SK-N-SH (cell line): Measurements from ENCODE around the gene AHDC1.

Experiments
- CHD2 ChIP-seq: fragments of 150-350 bp; IDR thresholded peaks from 2 replicates; pipeline ENCODE4 v1.6.1; 2018; ENCODE audit warnings: low read length; ENCODE audit not compliant: partially characterized antibody
- EZH2phosphoT487 ChIP-seq: fragments of 200-600 bp; sonication (generic); IDR thresholded peaks from 2 replicates; pipeline ENCODE4 v1.6.1; 2017; ENCODE audit warnings: low read depth, mixed run types, mild to moderate bottlenecking, antibody characterized with exemption, moderate library complexity, borderline replicate concordance
- FOXJ3 ChIP-seq: sonication (generic); formaldehyde crosslinking; IDR thresholded peaks from 2 replicates; pipeline ENCODE4 v1.5.1; 2020; ENCODE audit warnings: mild to moderate bottlenecking, missing genetic modification reagents
- MAX ChIP-seq: IDR thresholded peaks from 2 replicates; pipeline ENCODE4 v1.4.0; 2012; ENCODE audit warnings: low read depth
- MEF2A ChIP-seq: IDR thresholded peaks from 2 replicates; pipeline ENCODE4 v1.4.0; 2012; ENCODE audit warnings: low read depth, borderline replicate concordance
- RCOR1 ChIP-seq: fragments of 150-350 bp; IDR thresholded peaks from 2 replicates; pipeline ENCODE4 v1.6.1; 2017; ENCODE audit warnings: antibody characterized with exemption, low read length
- RXRA ChIP-seq: IDR thresholded peaks from 2 replicates; pipeline ENCODE4 v1.4.0; 2012; ENCODE audit warnings: low read depth, mild to moderate bottlenecking, borderline replicate concordance
- SMC3 ChIP-seq: IDR thresholded peaks from 2 replicates; pipeline ENCODE4 v1.6.1; 2012; ENCODE audit warnings: low read depth, low read length, improper control_type of control experiment
- TAF1 ChIP-seq: IDR thresholded peaks from 2 replicates; pipeline ENCODE4 v1.6.1; 2012; ENCODE audit warnings: low read depth, mild to moderate bottlenecking, low read length, moderate library complexity, borderline replicate concordance
- TCF12 ChIP-seq: IDR thresholded peaks from 2 replicates; pipeline ENCODE4 v1.4.0; 2012
- TF ChIP-seq, protein P1 (sequence below): fragments of 200-600 bp; sonication (generic); IDR thresholded peaks from 2 replicates; pipeline ENCODE4 v1.6.1; 2017; ENCODE audit warnings: antibody characterized with exemption, mild to moderate bottlenecking, moderate library complexity

DNA sequence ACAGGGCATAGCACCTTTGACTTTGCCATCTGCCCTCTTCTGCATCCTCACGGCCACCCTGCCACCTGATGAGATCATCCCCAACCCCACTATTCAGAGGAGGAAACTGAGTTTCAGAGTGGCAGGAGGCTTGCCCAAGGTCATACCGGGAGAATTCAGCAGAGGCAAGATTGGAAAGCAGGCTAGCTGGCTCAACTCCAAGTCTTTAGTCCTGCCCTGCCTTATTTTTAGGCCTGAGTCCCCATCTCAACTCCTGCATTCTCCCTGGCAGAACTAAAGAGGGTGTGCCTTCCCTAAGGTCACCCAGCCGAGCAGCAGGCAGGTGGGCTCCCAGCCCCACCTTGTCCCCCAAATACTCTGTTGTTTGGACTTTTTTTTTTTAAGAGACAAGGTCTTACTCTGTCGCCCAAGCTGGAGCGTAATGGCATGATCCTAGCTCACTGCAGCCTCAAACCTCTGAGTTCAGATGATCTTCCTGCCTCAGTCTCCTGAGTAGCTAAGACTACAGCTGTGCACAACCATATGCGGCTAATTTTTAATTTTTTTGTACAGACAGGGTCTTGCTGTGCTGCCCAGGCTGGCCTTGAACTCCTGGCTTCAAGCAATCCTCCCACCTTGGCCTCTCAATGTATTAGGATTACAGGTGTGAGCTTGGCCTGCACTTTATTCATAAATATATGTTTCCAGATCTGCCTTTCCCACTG, 44.8 kb upstream of the AHDC1 start:
- no peak for TF ChIP-seq CHD2
- TF ChIP-seq, protein P1, sequence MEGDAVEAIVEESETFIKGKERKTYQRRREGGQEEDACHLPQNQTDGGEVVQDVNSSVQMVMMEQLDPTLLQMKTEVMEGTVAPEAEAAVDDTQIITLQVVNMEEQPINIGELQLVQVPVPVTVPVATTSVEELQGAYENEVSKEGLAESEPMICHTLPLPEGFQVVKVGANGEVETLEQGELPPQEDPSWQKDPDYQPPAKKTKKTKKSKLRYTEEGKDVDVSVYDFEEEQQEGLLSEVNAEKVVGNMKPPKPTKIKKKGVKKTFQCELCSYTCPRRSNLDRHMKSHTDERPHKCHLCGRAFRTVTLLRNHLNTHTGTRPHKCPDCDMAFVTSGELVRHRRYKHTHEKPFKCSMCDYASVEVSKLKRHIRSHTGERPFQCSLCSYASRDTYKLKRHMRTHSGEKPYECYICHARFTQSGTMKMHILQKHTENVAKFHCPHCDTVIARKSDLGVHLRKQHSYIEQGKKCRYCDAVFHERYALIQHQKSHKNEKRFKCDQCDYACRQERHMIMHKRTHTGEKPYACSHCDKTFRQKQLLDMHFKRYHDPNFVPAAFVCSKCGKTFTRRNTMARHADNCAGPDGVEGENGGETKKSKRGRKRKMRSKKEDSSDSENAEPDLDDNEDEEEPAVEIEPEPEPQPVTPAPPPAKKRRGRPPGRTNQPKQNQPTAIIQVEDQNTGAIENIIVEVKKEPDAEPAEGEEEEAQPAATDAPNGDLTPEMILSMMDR, result no peak
- no peak for TF ChIP-seq MAX
- TF ChIP-seq TCF12, result no peak
- no peak for TF ChIP-seq SMC3
- TF ChIP-seq TAF1, result no peak
- TF ChIP-seq RCOR1, result no peak
- no peak for TF ChIP-seq EZH2phosphoT487
- no peak for TF ChIP-seq FOXJ3
- no peak for TF ChIP-seq MEF2A
- TF ChIP-seq RXRA, result no peak
